NCI-H2171 treated with DMSO at 0.1 percent for 48 hours (cell line): ENCODE data around the gene BPI.
"Not testable (repeated sequence)": the region's sequence is repeated elsewhere in the genome, so short reads cannot be mapped to it uniquely, and the experiment has no call there.

Experiments
- DNase-seq: peaks from one replicate; lab custom pipeline; 2025; lab: John Stamatoyannopoulos, UW

The BPI gene

GRCh38 chr20:38363004-38363747 lies 59.2 kb downstream of the BPI start:
- DNase-seq: no peak

GRCh38 chr20:38369389-38369788 lies 65.4 kb downstream of the BPI start:
- DNase-seq: no peak

GRCh38 chr20:38372806-38373205 lies 68.8 kb downstream of the BPI start:
- DNase-seq: no peak

- no peak for DNase-seq
Observed at GRCh38 chr20:38373231-38373867, 69.4 kb downstream of the BPI start.

GRCh38 chr20:38373898-38374297 lies 69.9 kb downstream of the BPI start:
- DNase-seq: no peak

GRCh38 chr20:38377039-38377685 lies 73.2 kb downstream of the BPI start:
- no peak for DNase-seq

GRCh38 chr20:38377838-38378237 lies 73.9 kb downstream of the BPI start:
- not testable (repeated sequence) for DNase-seq

GRCh38 chr20:38383147-38383546 lies 79.2 kb downstream of the BPI start:
- no peak for DNase-seq

- DNase-seq: no peak
Observed at GRCh38 chr20:38386004-38386403, 82.0 kb downstream of the BPI start.

- DNase-seq: no peak
Observed at GRCh38 chr20:38386851-38387250, 82.9 kb downstream of the BPI start.
